HG02970 (cell line): ENCODE results near the gene ZBED6.

Experiments
- ATAC-seq: cut with Tn5 transposase; IDR thresholded peaks from one replicate; pipeline ENCODE4 v1.9.1; 2021; ENCODE audit warnings: mild to moderate bottlenecking, moderate library complexity, moderate number of reproducible peaks; ENCODE audit not compliant: unreplicated experiment, low FRiP score

Gene ZBED6

GRCh38 chr1:203835476-203835875 is 40.1 kb downstream of the ZBED6 start:
- ATAC-seq = no peak

- ATAC-seq = no peak
These were observed 43.7 kb downstream of the ZBED6 start for GRCh38 chr1:203839081-203839480.

GRCh38 chr1:203840208-203840808 is 44.9 kb downstream of the ZBED6 start:
- no peak for ATAC-seq

- ATAC-seq = no peak
These were observed 47.1 kb downstream of the ZBED6 start for GRCh38 chr1:203842559-203842876.

GRCh38 chr1:203843435-203843834 is 48.0 kb downstream of the ZBED6 start:
- ATAC-seq = no peak
